GM12878 (cell line): ENCODE results near the gene PDS5A.

Experiments used
- BHLHE40 ChIP-seq, 2 experiments: fragments of 450-650 bp in 1 of 2; IDR thresholded peaks; 2 replicates each; pipeline ENCODE4 v1.6.1; 2011 to 2017; ENCODE audit warnings: low read depth in 2 of 2, borderline replicate concordance in 1 of 2, improper control_type of control experiment in 1 of 2, low read length in 1 of 2, mild to moderate bottlenecking in 1 of 2
- FOXM1 ChIP-seq: IDR thresholded peaks from 2 replicates; pipeline ENCODE4 v1.6.1; 2012; ENCODE audit warnings: low read depth, mild to moderate bottlenecking, inconsistent platforms, low read length, moderate library complexity
- IKZF1 ChIP-seq: fragments of 450-650 bp; conservative IDR thresholded peaks from 2 replicates; pipeline ENCODE4 v1.6.1; 2017; ENCODE audit warnings: antibody characterized with exemption, mild to moderate bottlenecking
- IRF4 ChIP-seq: IDR thresholded peaks from 2 replicates; pipeline ENCODE4 v1.6.1; 2011; ENCODE audit warnings: low read depth, low read length
- POLR2AphosphoS5 ChIP-seq: IDR thresholded peaks from 2 replicates; pipeline ENCODE4 v1.6.1; 2011; ENCODE audit warnings: mild to moderate bottlenecking, low read length, inconsistent platforms
- SPI1 ChIP-seq: IDR thresholded peaks from 2 replicates; pipeline ENCODE4 v1.6.1; 2011; ENCODE audit warnings: low read depth, mild to moderate bottlenecking, low read length, moderate library complexity, borderline replicate concordance; ENCODE audit not compliant: insufficient read depth
- TARDBP ChIP-seq: IDR thresholded peaks from 2 replicates; pipeline ENCODE4 v1.6.1; 2016; ENCODE audit warnings: borderline replicate concordance
- TF ChIP-seq, protein P1 (sequence below), 3 experiments: IDR thresholded peaks in 2 of 3; conservative IDR thresholded peaks in 1 of 3; 2 replicates each; pipeline ENCODE4 v1.5.1; 2011; ENCODE audit warnings: low read depth in 3 of 3, low read length in 3 of 3, mild to moderate bottlenecking in 3 of 3, control low read depth in 2 of 3, moderate library complexity in 2 of 3, inconsistent platforms in 1 of 3, mixed read lengths in 1 of 3; ENCODE audit not compliant: control insufficient read depth in 2 of 3, insufficient read depth in 1 of 3; ENCODE audit errors: extremely low read depth in 1 of 3
- TF ChIP-seq, protein P2 (sequence below): IDR thresholded peaks from 2 replicates; pipeline ENCODE4 v1.6.1; 2012; ENCODE audit warnings: mild to moderate bottlenecking, low read depth, low read length
- TF ChIP-seq, protein P3 (sequence below): IDR thresholded peaks from 2 replicates; pipeline ENCODE4 v1.6.1; 2012; ENCODE audit warnings: improper control_type of control experiment, low read depth, low read length; ENCODE audit not compliant: insufficient replicate concordance
- TF ChIP-seq, protein P4 (sequence below): IDR thresholded peaks from 2 replicates; pipeline ENCODE4 v1.6.1; 2011; ENCODE audit warnings: borderline replicate concordance, low read depth, mild to moderate bottlenecking, moderate library complexity, low read length; ENCODE audit not compliant: insufficient read depth, poor library complexity, severe bottlenecking

DNA sequence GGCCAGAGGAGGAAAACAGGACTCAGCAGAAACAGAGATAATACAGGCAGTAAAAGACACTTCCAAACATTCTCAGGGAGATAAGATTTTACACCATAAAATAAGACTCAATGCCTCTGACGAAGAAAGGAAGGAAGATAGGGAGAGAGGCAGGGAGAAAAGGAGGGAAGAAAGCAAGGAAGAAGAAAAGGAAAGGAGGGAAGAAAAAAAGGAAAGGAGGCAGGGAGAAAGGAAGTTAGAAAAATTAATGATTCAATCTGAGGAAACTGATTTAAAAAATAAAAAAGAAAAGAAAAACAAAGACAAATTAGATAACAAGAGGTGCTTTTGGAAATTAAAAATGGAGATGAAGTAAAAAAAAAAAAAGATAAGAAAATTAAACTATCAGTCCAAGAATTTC, 72.1 kb downstream of the PDS5A start:
- TF ChIP-seq TARDBP (no peak), SPI1 (no peak), FOXM1 (no peak), IRF4 (no peak), IKZF1 (no peak), POLR2AphosphoS5 (no peak), BHLHE40 (IDR thresholded peaks at IDR 0.05; ENCODE audit: borderline replicate concordance in 1 of 2, low read depth in 2 of 2, low read length in 1 of 2) (no peak)
- TF ChIP-seq, protein P1, sequence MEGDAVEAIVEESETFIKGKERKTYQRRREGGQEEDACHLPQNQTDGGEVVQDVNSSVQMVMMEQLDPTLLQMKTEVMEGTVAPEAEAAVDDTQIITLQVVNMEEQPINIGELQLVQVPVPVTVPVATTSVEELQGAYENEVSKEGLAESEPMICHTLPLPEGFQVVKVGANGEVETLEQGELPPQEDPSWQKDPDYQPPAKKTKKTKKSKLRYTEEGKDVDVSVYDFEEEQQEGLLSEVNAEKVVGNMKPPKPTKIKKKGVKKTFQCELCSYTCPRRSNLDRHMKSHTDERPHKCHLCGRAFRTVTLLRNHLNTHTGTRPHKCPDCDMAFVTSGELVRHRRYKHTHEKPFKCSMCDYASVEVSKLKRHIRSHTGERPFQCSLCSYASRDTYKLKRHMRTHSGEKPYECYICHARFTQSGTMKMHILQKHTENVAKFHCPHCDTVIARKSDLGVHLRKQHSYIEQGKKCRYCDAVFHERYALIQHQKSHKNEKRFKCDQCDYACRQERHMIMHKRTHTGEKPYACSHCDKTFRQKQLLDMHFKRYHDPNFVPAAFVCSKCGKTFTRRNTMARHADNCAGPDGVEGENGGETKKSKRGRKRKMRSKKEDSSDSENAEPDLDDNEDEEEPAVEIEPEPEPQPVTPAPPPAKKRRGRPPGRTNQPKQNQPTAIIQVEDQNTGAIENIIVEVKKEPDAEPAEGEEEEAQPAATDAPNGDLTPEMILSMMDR (IDR thresholded peaks at IDR 0.05 in 2 of 3, conservative IDR thresholded peaks at IDR 0.05 in 1 of 3; ENCODE audit: control insufficient read depth in 2 of 3, extremely low read depth in 1 of 3, insufficient read depth in 1 of 3, low read depth in 3 of 3, low read length in 3 of 3): no peak
- TF ChIP-seq, protein P2, sequence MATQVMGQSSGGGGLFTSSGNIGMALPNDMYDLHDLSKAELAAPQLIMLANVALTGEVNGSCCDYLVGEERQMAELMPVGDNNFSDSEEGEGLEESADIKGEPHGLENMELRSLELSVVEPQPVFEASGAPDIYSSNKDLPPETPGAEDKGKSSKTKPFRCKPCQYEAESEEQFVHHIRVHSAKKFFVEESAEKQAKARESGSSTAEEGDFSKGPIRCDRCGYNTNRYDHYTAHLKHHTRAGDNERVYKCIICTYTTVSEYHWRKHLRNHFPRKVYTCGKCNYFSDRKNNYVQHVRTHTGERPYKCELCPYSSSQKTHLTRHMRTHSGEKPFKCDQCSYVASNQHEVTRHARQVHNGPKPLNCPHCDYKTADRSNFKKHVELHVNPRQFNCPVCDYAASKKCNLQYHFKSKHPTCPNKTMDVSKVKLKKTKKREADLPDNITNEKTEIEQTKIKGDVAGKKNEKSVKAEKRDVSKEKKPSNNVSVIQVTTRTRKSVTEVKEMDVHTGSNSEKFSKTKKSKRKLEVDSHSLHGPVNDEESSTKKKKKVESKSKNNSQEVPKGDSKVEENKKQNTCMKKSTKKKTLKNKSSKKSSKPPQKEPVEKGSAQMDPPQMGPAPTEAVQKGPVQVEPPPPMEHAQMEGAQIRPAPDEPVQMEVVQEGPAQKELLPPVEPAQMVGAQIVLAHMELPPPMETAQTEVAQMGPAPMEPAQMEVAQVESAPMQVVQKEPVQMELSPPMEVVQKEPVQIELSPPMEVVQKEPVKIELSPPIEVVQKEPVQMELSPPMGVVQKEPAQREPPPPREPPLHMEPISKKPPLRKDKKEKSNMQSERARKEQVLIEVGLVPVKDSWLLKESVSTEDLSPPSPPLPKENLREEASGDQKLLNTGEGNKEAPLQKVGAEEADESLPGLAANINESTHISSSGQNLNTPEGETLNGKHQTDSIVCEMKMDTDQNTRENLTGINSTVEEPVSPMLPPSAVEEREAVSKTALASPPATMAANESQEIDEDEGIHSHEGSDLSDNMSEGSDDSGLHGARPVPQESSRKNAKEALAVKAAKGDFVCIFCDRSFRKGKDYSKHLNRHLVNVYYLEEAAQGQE: no peak
- TF ChIP-seq, protein P3, sequence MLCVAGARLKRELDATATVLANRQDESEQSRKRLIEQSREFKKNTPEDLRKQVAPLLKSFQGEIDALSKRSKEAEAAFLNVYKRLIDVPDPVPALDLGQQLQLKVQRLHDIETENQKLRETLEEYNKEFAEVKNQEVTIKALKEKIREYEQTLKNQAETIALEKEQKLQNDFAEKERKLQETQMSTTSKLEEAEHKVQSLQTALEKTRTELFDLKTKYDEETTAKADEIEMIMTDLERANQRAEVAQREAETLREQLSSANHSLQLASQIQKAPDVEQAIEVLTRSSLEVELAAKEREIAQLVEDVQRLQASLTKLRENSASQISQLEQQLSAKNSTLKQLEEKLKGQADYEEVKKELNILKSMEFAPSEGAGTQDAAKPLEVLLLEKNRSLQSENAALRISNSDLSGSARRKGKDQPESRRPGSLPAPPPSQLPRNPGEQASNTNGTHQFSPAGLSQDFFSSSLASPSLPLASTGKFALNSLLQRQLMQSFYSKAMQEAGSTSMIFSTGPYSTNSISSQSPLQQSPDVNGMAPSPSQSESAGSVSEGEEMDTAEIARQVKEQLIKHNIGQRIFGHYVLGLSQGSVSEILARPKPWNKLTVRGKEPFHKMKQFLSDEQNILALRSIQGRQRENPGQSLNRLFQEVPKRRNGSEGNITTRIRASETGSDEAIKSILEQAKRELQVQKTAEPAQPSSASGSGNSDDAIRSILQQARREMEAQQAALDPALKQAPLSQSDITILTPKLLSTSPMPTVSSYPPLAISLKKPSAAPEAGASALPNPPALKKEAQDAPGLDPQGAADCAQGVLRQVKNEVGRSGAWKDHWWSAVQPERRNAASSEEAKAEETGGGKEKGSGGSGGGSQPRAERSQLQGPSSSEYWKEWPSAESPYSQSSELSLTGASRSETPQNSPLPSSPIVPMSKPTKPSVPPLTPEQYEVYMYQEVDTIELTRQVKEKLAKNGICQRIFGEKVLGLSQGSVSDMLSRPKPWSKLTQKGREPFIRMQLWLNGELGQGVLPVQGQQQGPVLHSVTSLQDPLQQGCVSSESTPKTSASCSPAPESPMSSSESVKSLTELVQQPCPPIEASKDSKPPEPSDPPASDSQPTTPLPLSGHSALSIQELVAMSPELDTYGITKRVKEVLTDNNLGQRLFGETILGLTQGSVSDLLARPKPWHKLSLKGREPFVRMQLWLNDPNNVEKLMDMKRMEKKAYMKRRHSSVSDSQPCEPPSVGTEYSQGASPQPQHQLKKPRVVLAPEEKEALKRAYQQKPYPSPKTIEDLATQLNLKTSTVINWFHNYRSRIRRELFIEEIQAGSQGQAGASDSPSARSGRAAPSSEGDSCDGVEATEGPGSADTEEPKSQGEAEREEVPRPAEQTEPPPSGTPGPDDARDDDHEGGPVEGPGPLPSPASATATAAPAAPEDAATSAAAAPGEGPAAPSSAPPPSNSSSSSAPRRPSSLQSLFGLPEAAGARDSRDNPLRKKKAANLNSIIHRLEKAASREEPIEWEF: no peak
- TF ChIP-seq, protein P4, sequence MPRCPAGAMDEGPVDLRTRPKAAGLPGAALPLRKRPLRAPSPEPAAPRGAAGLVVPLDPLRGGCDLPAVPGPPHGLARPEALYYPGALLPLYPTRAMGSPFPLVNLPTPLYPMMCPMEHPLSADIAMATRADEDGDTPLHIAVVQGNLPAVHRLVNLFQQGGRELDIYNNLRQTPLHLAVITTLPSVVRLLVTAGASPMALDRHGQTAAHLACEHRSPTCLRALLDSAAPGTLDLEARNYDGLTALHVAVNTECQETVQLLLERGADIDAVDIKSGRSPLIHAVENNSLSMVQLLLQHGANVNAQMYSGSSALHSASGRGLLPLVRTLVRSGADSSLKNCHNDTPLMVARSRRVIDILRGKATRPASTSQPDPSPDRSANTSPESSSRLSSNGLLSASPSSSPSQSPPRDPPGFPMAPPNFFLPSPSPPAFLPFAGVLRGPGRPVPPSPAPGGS: no peak
